HEK293 (cell line): Measurements from ENCODE around the gene MXI1.

Source experiments
- CTCF ChIA-PET: fragments of 350-600 bp; formaldehyde crosslinking; extraction: SDS; loops from one replicate; lab custom pipeline; 2021; ENCODE audit warnings: antibody characterized with exemption; lab: Yijun Ruan, JAX
- POLR2A ChIA-PET: fragments of 300-600 bp; formaldehyde crosslinking; extraction: SDS; loops from one replicate; lab custom pipeline; 2020; ENCODE audit warnings: antibody characterized with exemption, inconsistent platforms; lab: Yijun Ruan, JAX
- H3K27ac ChIP-seq: fragments of 200-500 bp; sonication (Bioruptor generic); 2 replicates; pipeline ENCODE4 v1.5.1; 2014; ENCODE audit warnings: low read depth, low read length, control low read depth, inconsistent platforms; ENCODE audit errors: extremely low read depth
- H3K36me3 ChIP-seq, 2 experiments: fragments of 200-500 bp in 1 of 2; sonication (Bioruptor generic) in 1 of 2; 1 replicate in 1 of 2; 2 replicates in 1 of 2; pipeline ENCODE4 v1.5.1; 2014 to 2017; ENCODE audit warnings: inconsistent platforms in 2 of 2, low read length in 2 of 2; ENCODE audit not compliant: control insufficient read depth in 2 of 2, insufficient read depth in 1 of 2
- H3K4me1 ChIP-seq: fragments of 200-500 bp; sonication (Bioruptor generic); 2 replicates; pipeline ENCODE4 v1.5.1; 2014; ENCODE audit warnings: mild to moderate bottlenecking, low read length, inconsistent platforms; ENCODE audit not compliant: control insufficient read depth, insufficient read depth
- H3K4me3 ChIP-seq: 2 replicates; pipeline ENCODE4 v1.5.1; 2011; ENCODE audit warnings: low read depth, mild to moderate bottlenecking, control low read depth, low read length, moderate library complexity
- H3K9me3 ChIP-seq: fragments of 200-500 bp; sonication (Bioruptor generic); 2 replicates; pipeline ENCODE4 v1.5.1; 2014; ENCODE audit warnings: low read depth, low read length, inconsistent platforms; ENCODE audit not compliant: control insufficient read depth, insufficient read depth
- EGR2 ChIP-seq: fragments of 450-650 bp; formaldehyde crosslinking; IDR thresholded peaks from 2 replicates; pipeline ENCODE4 v1.5.1; 2016; ENCODE audit warnings: low read depth, missing biosample characterization, missing genetic modification characterization
- KLF1 ChIP-seq: fragments of 450-650 bp; formaldehyde crosslinking; IDR thresholded peaks from 2 replicates; pipeline ENCODE4 v1.5.1; 2016; ENCODE audit warnings: missing biosample characterization, missing genetic modification characterization
- KLF7 ChIP-seq: fragments of 450-650 bp; formaldehyde crosslinking; IDR thresholded peaks from 2 replicates; pipeline ENCODE4 v1.5.1; 2016; ENCODE audit warnings: missing biosample characterization, missing genetic modification characterization, borderline replicate concordance
- SETDB1 ChIP-seq: IDR thresholded peaks from one replicate; pipeline ENCODE4 v1.6.1; 2017; ENCODE audit warnings: mild to moderate bottlenecking, low read length, moderate library complexity, mixed read lengths; ENCODE audit not compliant: insufficient read length
- ZFHX2 ChIP-seq: fragments of 450-650 bp; formaldehyde crosslinking; conservative IDR thresholded peaks from 2 replicates; pipeline ENCODE4 v1.5.1; 2016; ENCODE audit warnings: missing biosample characterization, missing genetic modification characterization
- ZNF121 ChIP-seq: fragments of 450-650 bp; formaldehyde crosslinking; IDR thresholded peaks from 2 replicates; pipeline ENCODE4 v1.5.1; 2016; ENCODE audit warnings: missing biosample characterization, missing genetic modification characterization
- ZNF214 ChIP-seq: fragments of 450-650 bp; formaldehyde crosslinking; IDR thresholded peaks from 2 replicates; pipeline ENCODE4 v1.5.1; 2017; ENCODE audit warnings: missing biosample characterization, mild to moderate bottlenecking, missing genetic modification characterization, borderline replicate concordance
- ZNF398 ChIP-seq: fragments of 450-650 bp; formaldehyde crosslinking; IDR thresholded peaks from 2 replicates; pipeline ENCODE4 v1.5.1; 2017; ENCODE audit warnings: missing biosample characterization, missing genetic modification characterization
- ZNF510 ChIP-seq: fragments of 450-650 bp; formaldehyde crosslinking; IDR thresholded peaks from 2 replicates; pipeline ENCODE4 v1.5.1; 2018; ENCODE audit warnings: mild to moderate bottlenecking, missing genetic modification characterization, missing biosample characterization; ENCODE audit not compliant: insufficient replicate concordance
- ZNF561 ChIP-seq: fragments of 450-650 bp; IDR thresholded peaks from 2 replicates; pipeline ENCODE4 v1.5.1; 2018; ENCODE audit warnings: missing biosample characterization, missing genetic modification characterization, borderline replicate concordance
- ZNF664 ChIP-seq: fragments of 450-650 bp; formaldehyde crosslinking; IDR thresholded peaks from 2 replicates; pipeline ENCODE4 v1.5.1; 2016; ENCODE audit warnings: missing biosample characterization, missing genetic modification characterization
- ZNF707 ChIP-seq: fragments of 450-650 bp; formaldehyde crosslinking; IDR thresholded peaks from 2 replicates; pipeline ENCODE4 v1.5.1; 2016; ENCODE audit warnings: missing biosample characterization, missing genetic modification characterization
- TF ChIP-seq, protein P1 (sequence below): fragments of 450-650 bp; formaldehyde crosslinking; IDR thresholded peaks from 2 replicates; pipeline ENCODE4 v1.5.1; 2016; ENCODE audit warnings: missing biosample characterization, missing genetic modification characterization
- TF ChIP-seq, protein P2 (sequence below): fragments of 450-650 bp; formaldehyde crosslinking; IDR thresholded peaks from 2 replicates; pipeline ENCODE4 v1.5.1; 2016; ENCODE audit warnings: missing biosample characterization, missing genetic modification characterization, borderline replicate concordance
- TF ChIP-seq, protein P3 (sequence below): fragments of 450-650 bp; formaldehyde crosslinking; IDR thresholded peaks from 2 replicates; pipeline ENCODE4 v1.5.1; 2016; ENCODE audit warnings: missing biosample characterization, missing genetic modification characterization
- TF ChIP-seq, protein P4 (sequence below): fragments of 450-650 bp; formaldehyde crosslinking; IDR thresholded peaks from 2 replicates; pipeline ENCODE4 v1.5.1; 2016; ENCODE audit warnings: missing biosample characterization, missing genetic modification characterization

Gene MXI1

GRCh38 chr10:110165239-110165638, 42.2 kb upstream of the MXI1 start:
- CTCF ChIA-PET, result interaction anchor here (0.9 kb wide), 1 partner anchor 382 kb away, joined by 3 read pairs; no protein-coding TSS in a partner anchor
- Histone ChIP-seq H3K27ac (no peak overlapping the region), H3K36me3 (no peaks in the 10 kb centered on the region), H3K9me3 (no peaks in the 10 kb centered on the region), H3K4me3 (no peak overlapping the region), H3K4me1 (peaks cover 13% of the 10 kb centered on the region)
- TF ChIP-seq, protein P1, sequence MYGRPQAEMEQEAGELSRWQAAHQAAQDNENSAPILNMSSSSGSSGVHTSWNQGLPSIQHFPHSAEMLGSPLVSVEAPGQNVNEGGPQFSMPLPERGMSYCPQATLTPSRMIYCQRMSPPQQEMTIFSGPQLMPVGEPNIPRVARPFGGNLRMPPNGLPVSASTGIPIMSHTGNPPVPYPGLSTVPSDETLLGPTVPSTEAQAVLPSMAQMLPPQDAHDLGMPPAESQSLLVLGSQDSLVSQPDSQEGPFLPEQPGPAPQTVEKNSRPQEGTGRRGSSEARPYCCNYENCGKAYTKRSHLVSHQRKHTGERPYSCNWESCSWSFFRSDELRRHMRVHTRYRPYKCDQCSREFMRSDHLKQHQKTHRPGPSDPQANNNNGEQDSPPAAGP (tag by site-specific recombination), result no peak
- TF ChIP-seq ZNF664, result peak; percentile 67; the same call in 1 of the 2 replicates
- POLR2A ChIA-PET, result no interaction called here

GRCh38 chr10:110167149-110167548, 40.3 kb upstream of the MXI1 start:
- Histone ChIP-seq H3K27ac (no peak overlapping the region), H3K36me3 (no peaks in the 10 kb centered on the region), H3K9me3 (no peaks in the 10 kb centered on the region), H3K4me1 (peaks cover 13% of the 10 kb centered on the region), H3K4me3 (no peak overlapping the region)
- ChIA-PET POLR2A (interaction anchor here (0.6 kb wide), 1 partner anchor 41 kb away, joined by 3 read pairs; the partner anchor contains the start of gene MXI1), CTCF (interaction anchor here (0.8 kb wide), 1 partner anchor 39 kb away, joined by 6 read pairs; no protein-coding TSS in a partner anchor)
- TF ChIP-seq, protein P2, sequence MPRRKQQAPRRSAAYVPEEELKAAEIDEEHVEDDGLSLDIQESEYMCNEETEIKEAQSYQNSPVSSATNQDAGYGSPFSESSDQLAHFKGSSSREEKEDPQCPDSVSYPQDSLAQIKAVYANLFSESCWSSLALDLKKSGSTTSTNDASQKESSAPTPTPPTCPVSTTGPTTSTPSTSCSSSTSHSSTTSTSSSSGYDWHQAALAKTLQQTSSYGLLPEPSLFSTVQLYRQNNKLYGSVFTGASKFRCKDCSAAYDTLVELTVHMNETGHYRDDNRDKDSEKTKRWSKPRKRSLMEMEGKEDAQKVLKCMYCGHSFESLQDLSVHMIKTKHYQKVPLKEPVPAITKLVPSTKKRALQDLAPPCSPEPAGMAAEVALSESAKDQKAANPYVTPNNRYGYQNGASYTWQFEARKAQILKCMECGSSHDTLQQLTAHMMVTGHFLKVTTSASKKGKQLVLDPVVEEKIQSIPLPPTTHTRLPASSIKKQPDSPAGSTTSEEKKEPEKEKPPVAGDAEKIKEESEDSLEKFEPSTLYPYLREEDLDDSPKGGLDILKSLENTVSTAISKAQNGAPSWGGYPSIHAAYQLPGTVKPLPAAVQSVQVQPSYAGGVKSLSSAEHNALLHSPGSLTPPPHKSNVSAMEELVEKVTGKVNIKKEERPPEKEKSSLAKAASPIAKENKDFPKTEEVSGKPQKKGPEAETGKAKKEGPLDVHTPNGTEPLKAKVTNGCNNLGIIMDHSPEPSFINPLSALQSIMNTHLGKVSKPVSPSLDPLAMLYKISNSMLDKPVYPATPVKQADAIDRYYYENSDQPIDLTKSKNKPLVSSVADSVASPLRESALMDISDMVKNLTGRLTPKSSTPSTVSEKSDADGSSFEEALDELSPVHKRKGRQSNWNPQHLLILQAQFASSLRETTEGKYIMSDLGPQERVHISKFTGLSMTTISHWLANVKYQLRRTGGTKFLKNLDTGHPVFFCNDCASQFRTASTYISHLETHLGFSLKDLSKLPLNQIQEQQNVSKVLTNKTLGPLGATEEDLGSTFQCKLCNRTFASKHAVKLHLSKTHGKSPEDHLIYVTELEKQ (tag by site-specific recombination), result no peak
- TF ChIP-seq ZNF121 (tag by site-specific recombination) (peak; percentile 64; the same call in 1 of the 2 replicates), ZNF510 (no peak), ZNF398 (tag by site-specific recombination) (no peak), SETDB1 (no peak), ZNF561 (tag by site-specific recombination) (no peak)
- TF ChIP-seq, protein P3, sequence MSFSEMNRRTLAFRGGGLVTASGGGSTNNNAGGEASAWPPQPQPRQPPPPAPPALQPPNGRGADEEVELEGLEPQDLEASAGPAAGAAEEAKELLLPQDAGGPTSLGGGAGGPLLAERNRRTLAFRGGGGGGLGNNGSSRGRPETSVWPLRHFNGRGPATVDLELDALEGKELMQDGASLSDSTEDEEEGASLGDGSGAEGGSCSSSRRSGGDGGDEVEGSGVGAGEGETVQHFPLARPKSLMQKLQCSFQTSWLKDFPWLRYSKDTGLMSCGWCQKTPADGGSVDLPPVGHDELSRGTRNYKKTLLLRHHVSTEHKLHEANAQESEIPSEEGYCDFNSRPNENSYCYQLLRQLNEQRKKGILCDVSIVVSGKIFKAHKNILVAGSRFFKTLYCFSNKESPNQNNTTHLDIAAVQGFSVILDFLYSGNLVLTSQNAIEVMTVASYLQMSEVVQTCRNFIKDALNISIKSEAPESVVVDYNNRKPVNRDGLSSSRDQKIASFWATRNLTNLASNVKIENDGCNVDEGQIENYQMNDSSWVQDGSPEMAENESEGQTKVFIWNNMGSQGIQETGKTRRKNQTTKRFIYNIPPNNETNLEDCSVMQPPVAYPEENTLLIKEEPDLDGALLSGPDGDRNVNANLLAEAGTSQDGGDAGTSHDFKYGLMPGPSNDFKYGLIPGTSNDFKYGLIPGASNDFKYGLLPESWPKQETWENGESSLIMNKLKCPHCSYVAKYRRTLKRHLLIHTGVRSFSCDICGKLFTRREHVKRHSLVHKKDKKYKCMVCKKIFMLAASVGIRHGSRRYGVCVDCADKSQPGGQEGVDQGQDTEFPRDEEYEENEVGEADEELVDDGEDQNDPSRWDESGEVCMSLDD (tag by site-specific recombination), result no peak

GRCh38 chr10:110168601-110169481, 38.6 kb upstream of the MXI1 start:
- Histone ChIP-seq H3K9me3 (no peaks in the 10 kb centered on the region), H3K4me3 (no peak overlapping the region), H3K36me3 (no peaks in the 10 kb centered on the region), H3K27ac (no peak overlapping the region), H3K4me1 (0 out of 2 replicates have a peak, but pooled peaks cover 3% of the 10 kb centered on the region)
- POLR2A ChIA-PET, result no interaction called here
- CTCF ChIA-PET, result no interaction called here
- TF ChIP-seq EGR2 (tag by site-specific recombination) (peak; percentile 69; the same call in 1 of the 2 replicates), ZNF214 (tag by site-specific recombination) (no peak), ZNF707 (tag by site-specific recombination) (no peak), KLF1 (tag by site-specific recombination) (no peak), KLF7 (tag by site-specific recombination) (no peak), ZFHX2 (tag by site-specific recombination) (peak; percentile 46)
- TF ChIP-seq, protein P4, sequence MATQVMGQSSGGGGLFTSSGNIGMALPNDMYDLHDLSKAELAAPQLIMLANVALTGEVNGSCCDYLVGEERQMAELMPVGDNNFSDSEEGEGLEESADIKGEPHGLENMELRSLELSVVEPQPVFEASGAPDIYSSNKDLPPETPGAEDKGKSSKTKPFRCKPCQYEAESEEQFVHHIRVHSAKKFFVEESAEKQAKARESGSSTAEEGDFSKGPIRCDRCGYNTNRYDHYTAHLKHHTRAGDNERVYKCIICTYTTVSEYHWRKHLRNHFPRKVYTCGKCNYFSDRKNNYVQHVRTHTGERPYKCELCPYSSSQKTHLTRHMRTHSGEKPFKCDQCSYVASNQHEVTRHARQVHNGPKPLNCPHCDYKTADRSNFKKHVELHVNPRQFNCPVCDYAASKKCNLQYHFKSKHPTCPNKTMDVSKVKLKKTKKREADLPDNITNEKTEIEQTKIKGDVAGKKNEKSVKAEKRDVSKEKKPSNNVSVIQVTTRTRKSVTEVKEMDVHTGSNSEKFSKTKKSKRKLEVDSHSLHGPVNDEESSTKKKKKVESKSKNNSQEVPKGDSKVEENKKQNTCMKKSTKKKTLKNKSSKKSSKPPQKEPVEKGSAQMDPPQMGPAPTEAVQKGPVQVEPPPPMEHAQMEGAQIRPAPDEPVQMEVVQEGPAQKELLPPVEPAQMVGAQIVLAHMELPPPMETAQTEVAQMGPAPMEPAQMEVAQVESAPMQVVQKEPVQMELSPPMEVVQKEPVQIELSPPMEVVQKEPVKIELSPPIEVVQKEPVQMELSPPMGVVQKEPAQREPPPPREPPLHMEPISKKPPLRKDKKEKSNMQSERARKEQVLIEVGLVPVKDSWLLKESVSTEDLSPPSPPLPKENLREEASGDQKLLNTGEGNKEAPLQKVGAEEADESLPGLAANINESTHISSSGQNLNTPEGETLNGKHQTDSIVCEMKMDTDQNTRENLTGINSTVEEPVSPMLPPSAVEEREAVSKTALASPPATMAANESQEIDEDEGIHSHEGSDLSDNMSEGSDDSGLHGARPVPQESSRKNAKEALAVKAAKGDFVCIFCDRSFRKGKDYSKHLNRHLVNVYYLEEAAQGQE, result peak; percentile 45; the same call in 1 of the 2 replicates
